GM21529 (cell line): ENCODE data around the gene SPACA4.

Experiments used
- ATAC-seq: cut with Tn5 transposase; IDR thresholded peaks from one replicate; pipeline ENCODE4 v1.9.1; 2021; ENCODE audit not compliant: unreplicated experiment

SPACA4 gene

DNA sequence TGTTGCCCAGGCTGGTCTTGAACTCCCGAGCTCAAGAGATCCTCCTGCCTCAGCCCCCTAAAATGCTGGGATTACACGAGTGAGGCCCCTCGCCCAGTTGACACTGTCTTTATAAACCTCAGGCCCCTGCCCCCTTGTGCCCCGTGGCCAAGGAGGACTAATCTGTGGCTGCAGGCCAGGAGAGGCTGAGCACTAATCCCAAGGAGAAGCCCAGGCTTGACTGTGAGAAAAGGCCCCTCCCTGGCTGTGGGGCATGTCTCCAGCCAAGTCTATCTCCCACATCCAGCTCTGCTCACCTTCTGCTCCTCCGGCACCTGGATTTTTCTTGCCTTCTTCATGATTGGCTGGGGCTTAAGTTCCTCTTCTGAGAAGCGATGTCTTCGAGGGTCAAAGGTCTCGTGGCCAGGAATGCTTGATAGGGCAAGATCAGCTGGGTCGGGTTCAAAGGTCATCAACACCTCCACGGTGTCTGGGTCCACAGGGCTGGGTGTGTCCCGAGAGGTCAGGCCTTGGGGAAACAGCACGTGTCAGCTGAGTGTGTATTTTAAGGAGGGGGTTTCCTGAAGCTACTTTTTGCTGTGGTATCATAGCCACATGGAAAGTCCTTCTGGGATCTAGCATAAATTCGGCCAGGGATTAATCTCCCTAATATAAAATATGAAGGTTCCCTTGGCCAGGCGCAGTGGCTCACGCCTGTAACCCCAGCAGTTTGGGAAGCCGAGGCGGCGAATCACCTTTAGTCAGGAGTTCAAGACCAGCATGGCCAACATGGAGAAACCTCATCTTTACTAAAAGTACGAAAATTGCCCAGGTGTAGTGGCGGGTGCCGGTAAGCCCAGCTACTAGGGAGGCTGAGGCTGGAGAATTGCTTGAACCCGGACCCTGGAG is 26.9 kb downstream of the SPACA4 start:
- ATAC-seq, result no peak

DNA sequence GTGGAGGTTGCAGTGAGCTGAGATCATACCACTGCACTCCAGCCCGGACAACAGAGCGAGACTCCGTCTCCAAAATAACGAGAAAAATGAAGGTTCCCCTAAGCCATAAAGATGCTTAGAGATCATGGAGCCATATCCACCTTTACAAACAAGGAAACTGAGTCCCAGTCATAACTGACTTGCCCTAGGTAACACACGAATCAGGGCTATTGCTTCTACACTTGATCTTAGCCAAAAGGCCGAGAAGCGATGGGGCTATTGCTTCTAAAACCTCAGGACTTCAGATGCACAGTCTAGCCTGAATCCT is 27.4 kb downstream of the SPACA4 start:
- no peak for ATAC-seq

DNA sequence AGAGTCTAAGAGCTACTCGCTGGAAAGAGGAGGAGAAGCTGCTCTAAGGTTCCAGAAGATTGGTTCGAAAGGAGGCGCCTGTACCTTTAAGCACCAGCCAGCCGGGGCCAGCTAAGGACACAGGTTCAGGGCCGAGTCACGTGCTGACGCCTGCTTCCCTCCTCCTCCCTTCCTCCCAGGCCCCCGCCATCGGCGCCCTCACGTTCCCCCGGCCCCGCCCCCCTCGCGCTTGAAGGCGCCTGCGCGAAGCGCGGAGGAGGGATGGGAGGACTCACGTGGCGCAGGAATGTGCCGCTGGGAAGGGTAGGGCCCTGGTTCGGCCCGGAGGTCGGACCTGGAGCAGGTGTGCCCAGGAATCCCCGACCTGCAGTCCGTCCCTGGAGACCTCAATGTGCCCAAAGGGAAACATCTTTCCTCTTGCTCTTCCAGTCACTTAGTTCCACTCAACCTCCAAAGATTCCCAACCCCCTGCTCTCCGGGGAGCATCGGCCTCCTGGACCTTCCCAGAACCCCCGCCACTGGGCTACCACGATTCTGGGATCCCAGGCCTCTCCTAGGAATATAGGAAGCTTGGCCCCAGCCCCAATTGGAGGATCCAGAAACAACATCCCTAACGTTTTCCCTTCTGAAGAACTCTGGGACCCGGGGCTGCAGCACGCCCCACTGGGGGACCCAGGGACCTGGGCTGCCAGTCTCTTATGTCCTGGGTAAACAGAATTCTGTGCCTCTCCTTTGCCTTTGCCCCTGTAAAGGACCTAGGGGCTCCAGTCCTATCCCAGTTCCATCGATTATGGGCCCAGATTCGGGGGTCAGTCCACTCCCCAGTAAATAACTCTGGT is 28.1 kb downstream of the SPACA4 start:
- ATAC-seq, result no peak

DNA sequence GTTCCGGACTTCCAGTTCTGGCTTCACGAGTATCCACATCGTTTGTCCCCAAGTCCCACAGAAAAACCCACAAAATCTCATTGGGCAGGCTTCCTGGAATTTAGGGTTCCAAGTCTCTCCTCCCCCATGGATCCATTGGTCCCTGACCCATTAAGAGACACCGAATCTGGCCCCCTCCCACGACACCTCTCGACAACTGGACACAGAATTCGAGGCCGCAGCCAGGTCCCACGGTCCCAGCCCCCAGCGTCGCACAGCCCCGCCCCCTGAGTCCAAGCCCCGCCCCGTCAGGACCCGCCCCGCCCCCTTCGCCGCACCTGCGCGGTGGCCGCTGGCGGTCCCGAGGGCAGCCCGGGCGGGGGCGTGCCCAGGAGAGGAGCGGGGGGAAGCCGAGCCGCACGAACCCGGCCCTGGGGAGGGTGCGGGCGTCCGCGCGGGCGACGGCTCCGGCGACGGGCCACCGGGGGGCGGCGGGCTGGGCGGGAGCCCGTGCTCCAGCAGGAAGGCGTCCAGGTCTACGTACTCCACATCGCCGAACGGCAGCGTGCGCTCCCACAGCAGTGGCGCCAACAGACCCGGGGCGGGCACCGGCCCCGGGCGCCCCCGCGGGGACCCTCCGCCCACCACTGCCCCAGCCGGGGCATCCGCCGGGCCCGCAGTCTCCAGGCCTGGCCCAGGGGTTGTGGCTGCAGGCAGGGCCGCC is 28.9 kb downstream of the SPACA4 start:
- no peak for ATAC-seq

DNA sequence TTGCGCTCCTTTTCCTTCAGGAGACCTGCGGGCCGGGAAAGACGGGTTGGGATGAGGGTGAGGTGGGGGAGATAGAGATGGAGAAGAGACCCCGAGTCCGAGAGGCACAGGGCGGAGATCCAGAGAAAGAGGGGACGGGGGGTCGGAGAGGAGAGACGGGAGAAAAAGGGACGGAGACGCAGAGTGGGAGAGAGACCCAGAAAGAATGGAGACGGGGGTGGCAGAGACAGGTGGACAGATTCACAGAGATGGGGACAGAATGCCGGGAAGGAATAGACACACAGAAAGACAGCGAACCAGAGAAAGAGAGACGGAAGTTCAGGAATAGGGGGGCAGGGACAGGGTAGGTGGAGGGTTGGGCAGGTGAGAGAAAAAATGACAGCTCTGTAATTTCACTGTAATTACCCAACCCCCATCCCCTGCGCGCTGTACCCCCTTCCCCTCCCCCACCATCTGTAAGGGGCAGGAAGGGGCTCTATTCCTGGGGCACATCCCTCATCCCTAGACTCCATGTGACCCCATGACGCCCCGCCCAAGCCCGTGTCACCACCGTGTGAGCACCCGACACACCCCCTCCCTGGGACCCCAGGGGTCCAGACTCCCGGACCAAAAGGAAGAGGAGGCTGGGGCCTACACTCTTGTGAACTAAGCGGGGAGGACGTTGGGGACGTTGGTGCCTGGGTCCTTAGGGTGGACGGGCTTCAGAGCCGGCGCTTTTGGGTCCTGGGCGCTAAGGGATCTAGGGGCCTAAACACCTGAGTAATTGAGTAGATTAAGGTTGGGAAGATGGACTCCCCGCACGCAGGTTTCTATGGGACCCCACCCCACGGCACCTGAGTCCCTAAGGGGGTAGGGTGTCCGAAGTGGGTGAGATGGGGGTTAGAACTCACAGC is 29.7 kb downstream of the SPACA4 start:
- ATAC-seq, result no peak

DNA sequence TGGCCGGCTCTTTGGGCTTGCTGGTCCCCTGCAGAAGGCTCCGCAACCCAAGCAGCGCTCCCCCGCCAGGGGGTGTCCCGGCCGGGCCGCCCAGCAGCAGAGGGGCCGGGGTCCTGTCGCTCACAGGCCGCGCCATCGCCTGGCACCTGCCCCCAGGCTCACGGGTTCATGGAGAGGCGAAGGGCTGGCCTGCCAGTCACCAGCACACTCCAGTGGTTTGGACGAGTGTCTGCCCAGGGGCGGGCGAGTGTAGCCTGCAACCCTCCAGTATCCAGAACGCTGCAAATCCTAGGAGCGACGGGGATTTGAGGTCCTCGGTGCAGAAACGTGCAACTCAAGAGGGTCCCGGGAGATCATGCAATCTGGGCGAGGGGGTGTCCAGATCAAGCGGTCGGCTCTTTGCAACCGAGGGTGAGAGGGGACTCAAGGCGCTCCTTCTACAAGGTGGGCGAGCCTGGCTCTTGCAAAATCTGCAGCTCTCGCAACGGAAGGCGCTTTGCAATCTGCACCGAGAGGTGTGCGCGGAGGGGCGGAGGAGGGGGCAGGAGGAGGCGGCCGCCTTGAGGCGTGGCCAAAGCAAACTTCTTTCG is 30.4 kb downstream of the SPACA4 start, which contains the start of gene DBP:
DBP (minus strand) TSS at position 521 of the 590 bp plus-strand sequence; CDS start at position 136, 385 bp downstream.
- no peak for ATAC-seq

DNA sequence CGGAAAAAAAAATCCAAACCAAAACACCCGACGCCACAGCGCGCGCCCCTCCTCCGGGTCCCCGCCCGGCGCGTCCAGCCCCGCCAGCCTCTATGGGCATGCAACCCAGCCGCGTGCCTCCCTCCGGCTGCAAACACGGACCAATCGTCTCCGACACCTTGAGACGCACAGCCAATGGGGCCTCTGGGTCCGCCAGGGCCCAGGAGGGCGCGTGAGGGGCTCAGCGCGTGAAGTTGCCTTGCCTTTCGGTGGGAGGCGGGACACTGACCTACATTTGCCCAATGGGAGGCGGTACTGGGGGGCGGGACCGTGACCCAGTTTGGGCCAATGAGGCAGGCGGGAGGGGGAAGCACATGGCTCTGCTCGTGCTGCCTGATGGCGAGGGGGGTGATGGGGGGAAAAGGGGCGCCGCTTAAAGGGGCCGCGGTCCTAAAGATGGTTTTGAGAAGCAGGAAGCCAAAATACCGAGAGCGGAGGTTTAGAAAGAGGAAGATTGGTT is 31.0 kb downstream of the SPACA4 start:
- peak; percentile 74 for ATAC-seq

DNA sequence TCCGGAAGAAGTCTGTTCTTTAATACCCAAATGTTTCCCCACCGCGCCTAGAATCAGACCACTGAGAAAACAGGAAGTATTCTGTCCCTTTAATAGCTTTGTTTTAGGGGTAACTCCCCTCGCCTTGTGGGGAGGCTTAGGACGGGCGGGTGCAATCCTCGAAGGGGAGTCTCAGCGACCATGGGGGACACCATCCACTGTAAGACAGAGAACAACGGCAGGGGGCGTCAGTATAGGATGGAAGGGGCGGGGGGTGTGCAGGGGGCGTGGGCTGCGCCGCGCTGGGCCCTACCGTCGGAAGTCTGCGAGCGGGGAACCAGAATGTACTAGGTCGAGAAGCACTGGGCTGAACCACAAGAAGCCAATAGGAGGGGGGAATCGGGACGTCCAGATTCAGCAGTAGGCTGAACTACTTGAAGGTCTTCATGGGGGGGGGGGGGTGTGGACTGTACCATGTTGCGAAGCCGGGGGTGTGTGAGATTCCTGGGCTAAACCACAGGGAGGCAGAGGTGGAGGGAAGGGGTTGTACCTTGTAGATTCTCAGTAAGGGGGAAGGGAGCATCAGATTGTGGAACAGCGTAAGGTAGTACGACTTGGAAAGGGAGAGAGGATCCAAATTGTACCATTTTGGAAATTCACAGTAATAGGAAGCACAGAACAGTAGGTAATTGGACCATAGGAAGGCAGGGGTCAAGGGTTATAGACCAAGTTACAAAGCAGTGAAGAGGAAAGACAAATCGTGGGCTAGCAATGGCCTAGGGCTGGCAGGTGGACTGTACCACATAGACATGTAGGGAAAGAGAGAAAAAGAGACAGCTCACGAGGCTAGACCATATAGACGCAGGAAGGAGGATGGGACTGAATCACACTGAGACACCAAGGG is 31.6 kb downstream of the SPACA4 start:
- peak; percentile 10 for ATAC-seq

DNA sequence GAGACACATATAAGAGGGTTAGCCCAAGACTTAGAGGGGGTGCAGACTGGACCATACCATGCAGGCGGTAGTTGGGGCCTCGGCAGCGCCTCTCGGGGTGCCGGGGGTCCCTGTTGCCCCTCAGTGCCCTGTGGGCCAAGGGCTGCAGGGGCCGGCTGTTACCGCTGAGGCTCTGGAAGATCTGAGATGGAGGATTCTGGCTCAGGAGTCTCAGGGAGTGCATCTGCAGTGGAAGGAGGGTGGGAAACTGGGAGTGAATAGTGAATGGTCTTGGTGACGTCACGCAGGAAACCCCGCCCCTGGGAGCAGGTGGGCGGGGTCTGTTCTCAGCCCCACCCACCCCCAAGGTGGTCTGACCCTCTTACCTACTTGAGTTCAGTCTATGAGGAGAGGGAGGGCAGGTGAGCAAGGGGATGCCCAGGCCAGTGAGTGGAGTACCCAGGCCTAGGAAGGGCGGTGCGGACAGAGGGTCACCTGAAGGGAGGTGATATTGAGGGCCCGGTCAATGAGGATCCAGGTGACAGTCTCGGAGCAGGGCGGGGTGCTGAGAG is 32.4 kb downstream of the SPACA4 start:
- no peak for ATAC-seq

DNA sequence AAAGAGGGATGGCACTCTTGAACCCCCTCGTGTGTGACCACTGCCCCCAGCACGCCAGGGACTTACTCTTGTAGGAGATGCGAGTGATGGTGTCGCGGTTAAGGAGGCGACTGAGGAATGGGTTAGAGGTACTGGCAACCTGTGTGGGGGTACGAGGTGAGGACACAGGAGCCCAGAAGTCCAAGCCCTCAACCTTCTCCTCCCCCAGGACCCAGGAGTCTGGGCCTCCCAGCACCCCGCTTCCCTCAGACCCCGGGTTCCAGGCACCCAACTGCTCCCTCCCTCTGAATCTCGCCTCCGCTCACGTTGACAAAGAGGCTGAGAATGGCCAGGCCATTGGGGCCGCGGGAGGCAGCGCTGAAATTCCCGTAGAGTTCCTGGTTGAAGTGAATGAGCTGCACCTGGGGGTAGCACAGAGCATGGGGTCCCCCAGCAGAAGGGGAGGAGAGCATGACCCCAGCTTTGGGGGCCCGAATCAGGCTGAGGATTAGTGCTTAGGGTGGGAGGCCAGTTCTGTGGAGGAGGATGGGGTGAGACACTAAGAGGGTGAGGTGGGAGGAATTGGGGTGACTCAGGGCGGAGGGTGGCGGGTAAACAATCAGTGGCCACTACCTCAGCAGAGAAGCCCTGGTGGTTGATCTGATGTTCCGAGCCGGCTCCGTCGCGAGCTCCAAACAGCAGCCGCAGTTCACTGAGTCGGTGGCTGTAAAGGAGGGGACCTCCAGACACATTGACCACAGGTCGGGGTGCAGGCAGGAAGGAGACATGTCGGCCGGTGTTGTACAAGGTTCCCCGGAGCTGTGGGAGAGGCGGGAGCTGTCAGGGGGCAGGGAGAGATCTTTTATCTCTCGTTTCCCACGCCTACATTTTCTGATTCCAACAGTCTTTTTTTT is 33.2 kb downstream of the SPACA4 start:
- ATAC-seq, result no peak

DNA sequence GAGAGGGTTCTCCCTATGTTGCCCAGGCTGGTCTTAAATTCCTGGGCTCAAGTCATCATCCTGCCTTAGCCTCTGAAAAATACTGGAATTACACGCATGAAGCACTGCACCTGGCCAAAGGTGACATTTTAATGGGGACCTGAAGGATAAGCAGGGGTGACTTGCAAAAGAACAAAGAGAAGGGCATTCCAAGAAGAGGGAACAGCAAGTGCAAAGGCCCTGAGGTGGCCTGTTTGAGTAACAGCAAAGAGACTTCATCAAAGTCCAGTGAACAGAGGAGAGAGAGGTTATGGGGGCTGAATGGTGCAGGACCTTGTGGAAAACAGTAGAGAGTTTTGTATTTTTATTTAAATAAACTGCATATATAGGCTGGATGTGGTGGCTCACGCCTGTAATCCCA is 35.3 kb downstream of the SPACA4 start:
- ATAC-seq, result no peak

DNA sequence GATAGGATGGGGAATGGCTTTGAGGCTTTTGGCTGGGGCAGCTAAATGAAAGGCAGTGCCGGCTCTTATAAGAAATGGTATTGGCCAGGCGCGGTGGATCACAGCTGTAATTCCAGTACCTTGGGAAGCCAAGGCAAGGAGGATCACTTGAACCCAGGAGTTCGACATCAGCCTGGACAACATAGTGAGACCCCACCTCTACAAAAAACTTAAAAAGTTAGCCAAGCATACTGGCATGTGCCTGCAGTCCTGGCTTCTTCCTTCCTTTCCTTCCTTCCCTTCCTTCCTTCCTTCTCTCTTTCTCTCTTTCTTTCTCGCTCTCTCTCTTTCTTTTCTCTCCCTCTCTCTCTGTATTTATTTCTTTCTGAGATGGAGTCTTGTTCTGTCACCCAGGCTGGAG is 36.3 kb downstream of the SPACA4 start:
- no peak for ATAC-seq

DNA sequence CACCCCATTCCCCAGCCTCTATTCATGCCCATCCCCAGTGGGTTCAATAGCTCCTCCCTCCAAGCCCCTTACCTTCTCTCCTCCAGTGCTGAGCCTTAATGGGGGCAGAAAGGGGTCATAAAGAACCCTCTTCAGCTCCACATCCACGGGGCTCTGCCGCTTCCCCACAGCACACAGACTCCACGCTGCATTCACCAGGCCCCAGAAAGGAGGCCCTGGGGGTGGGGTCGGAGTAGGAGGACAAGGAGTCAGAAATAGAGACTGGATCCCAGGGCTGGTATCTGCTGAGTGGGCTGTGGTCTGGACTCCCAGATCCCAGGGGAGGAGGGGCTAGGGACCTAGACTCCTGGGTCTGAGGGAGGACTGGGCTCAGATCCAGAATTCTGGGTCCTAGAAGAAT is 37.8 kb downstream of the SPACA4 start:
- ATAC-seq, result no peak

DNA sequence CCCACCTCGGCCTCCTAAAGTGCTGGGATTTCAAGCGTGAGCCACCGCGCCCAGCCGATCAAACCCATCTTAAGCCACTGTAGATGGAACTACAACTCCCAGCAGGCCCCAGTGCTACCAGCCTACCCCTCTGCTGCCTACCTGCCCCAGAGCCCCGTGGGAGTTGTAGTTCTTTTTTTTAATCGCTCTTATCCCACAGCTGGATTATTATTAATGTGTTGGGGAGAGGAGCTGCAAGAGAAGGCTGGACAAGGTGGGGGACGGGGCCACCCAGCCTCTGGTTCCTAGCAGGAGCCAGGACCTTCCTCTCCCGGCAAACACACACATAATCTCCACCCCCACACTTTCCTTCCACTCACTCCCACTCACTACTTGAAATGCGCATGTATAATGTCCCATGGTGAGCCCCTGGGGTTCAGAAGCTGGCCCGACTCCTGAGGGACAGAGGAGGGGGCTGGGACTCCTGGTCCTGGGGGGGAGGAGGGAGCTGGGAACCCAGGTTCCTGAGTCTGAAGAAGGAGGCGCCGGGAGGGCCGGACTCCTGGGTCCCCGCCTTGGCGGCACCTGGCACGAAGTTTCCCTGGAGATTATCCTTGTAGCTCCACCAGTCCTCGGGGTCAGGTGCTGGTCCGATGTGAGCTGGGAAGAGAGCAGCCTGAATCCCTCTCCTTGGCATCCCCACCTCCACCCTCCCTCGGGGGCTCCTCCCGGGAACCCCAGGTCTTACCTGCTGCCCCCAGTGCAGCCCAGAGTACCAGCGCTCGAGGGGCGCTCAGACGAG is 38.5 kb downstream of the SPACA4 start:
- ATAC-seq, result no peak

DNA sequence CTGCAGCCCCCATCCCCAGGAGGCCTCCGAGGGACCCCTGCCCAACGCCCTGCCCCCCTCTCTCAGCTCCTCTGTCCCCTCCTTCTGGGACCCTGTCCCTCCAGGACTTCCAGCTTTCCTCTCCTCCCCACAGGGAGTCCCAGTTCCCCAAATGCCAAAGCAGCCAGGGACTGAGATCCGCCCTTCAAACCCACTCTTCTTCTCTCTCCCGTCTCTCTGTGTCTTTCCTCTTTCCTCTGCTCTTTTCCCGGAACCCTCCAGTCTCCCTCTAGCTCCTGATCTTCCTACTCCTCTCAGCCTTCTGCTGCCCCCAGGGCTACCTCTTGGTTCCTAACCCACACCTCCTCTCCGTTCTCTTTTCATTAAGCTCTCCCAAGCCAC is 39.1 kb downstream of the SPACA4 start:
- no peak for ATAC-seq

DNA sequence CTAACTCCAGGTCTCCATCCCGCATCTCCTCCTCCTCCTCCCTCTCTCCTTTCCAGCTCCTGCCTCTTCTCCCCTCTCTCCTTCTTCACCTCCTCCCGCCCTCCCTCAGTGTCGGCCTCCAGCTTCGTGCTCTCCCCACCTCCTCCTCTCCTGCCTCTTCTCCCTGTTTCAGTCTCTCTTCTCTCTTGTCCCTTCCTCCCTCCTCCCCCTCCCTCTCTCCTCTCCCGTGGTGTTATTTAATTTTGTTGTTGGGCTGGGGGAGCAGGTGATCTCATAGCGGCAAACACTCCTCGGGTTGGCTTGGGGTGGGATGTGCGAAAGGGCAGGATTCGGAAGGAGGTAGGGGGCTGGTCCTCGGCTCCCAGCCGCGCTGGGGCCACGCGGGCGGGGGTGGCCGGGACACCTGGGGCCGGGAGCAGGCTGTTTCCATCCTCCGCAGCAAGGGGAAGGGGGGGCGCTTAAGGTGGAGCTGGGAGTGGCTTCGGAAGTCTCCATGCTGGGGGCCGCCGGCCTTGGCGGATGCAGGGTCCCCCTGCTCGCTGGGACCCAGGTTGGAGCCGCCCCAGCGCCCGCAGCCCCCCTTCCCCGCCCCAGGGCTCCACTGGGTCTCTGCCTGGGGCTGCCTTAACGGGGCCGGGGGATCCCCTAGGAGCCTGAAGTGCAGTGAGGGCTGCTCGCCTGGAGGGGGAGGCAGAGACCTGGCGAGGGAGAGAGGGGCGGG is 39.6 kb downstream of the SPACA4 start, which contains the start of gene CA11:
CA11 (minus strand) TSS at position 187 of the 721 bp plus-strand sequence. CDS start 555 bp downstream, outside the sequence.
- ATAC-seq, result peak; percentile 73
